Body of pancreas (tissue), 4 donors: ENCODE results near the gene MFSD12. TPM values are rescaled to one million over a fixed set of nuclear protein-coding genes. Genes with fewer than 3 reads are reported as not detected.
A peak's percentile ranks its signal among the peaks of the same experiment; 100 is the strongest.

ENCODE experiments used
- ATAC-seq: fragments of 150-250 bp; one replicate; pipeline ENCODE4 v1.9.1; 2016
- DNase-seq, 4 donors: peaks; one replicate each; pipeline ENCODE4 v3.0.0-alpha.2; 2019
- H3K27ac ChIP-seq, 4 donors: fragments of 200-600 bp; sonication (generic); 1 replicate in 3 of 4; 2 replicates in 1 of 4; pipeline versions ENCODE4 v1.5.1 to v1.6.1; 2016 to 2019; ENCODE audit warnings: mild to moderate bottlenecking in 1 of 4, mixed read lengths in 1 of 4, moderate library complexity in 1 of 4
- H3K27me3 ChIP-seq, 2 donors: fragments of 200-600 bp; sonication (generic); one replicate each; pipeline ENCODE4 v1.6.0; 2016; ENCODE audit warnings: mild to moderate bottlenecking in 1 of 2
- H3K36me3 ChIP-seq, 2 donors: fragments of 200-600 bp; sonication (generic); replicated peaks in 1 of 2; 2 replicates each; pipeline ENCODE4 v1.5.1; 2016; ENCODE audit warnings: low read depth in 2 of 2; ENCODE audit not compliant: insufficient read depth in 1 of 2
- H3K4me1 ChIP-seq: fragments of 200-600 bp; sonication (generic); one replicate; pipeline ENCODE4 v1.6.0; 2016
- H3K4me3 ChIP-seq, 2 donors: fragments of 200-600 bp; sonication (generic); 1 replicate in 1 of 2; 2 replicates in 1 of 2; pipeline ENCODE4 v1.5.1; 2016 to 2019
- H3K9me3 ChIP-seq, 3 donors: fragments of 200-600 bp; sonication (generic); 1 replicate in 2 of 3; 2 replicates in 1 of 3; pipeline ENCODE4 v1.5.1; 2016
- POLR2A ChIP-seq, 3 donors: fragments of 450-650 bp; IDR thresholded peaks; one replicate each; pipeline ENCODE4 v1.6.1; 2016; ENCODE audit warnings: antibody characterized with exemption in 3 of 3, mild to moderate bottlenecking in 2 of 3
- WGBS, 2 donors: methylation state at CpG; one replicate each; pipeline ENCODE4 v1.1.5; 2017; 5-methylcytosine and 5-hydroxymethylcytosine counted together
- intact Hi-C: fragments of 100-400 bp; cut with DNase I; formaldehyde crosslinking; loops from one replicate; pipeline ENCODE4 v1.15.1; 2023
- total RNA-seq, 2 donors: library from RNA; depleted of rRNA; stranded (reverse); fragments of >200 nt; gene quantifications; one replicate each; pipeline ENCODE4 v1.1.0, GENCODE V29; 2016
- TF ChIP-seq, protein P1 (sequence below), 7 experiments: fragments of 450-650 bp in 4 of 7; fragments of 200-600 bp in 3 of 7; sonication (generic) in 3 of 7; IDR thresholded peaks; one replicate each; pipeline ENCODE4 v1.5.1; 2016 to 2019; ENCODE audit warnings: antibody characterized with exemption in 7 of 7

MFSD12 gene
- total RNA-seq, 2 donors from 2014 or later = 64.3 to 78.8 TPM

DNA sequence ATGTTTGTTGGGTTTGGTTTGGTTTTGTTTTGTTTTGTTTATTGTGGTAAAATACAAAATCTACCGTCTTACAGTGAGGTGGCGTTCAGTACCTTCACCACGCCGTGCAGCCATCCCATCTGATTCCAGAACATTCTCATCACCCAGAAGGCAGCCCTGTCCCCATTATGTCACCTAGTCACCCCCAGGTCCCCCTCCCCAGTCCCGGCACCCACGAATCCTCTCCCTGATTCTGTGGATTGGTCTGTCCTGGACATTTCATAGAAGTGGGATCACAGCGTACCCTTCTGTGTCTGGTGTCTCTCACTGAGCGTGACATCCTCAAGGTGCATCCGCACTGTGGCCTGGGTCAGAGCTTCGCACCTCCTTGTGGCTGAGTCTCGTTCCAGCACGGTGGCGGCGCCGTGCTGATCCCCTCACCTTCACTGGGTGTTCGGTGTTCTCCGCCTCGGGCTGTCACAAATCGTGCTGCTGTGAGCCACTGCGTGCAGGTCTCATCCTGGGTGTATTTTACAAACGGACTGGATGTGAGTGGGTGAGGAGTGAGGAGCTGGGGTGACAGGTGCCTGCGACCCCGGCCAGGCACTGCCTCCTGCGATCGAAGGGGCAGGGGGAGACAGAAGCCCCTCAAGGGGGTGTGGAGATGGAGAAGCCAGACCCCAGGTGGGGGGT lies 19.0 kb downstream of the MFSD12 start:
- DNase-seq (no peak), ATAC-seq (no peak)
- Histone ChIP-seq H3K27me3 (no peaks in the 10 kb centered on the region), H3K27ac (no peak overlapping the region), H3K36me3 (peaks cover 0 to 13% of the 10 kb centered on the region in 2 donors), H3K4me1 (no peaks in the 10 kb centered on the region), H3K4me3 (no peak overlapping the region), H3K9me3 (no peaks in the 10 kb centered on the region)
- 75 to 79% methylated on average over 17 of the region's 25 CpGs for WGBS, 2 donors
- intact Hi-C loops = no loop called here
- no peak for TF ChIP-seq POLR2A (IDR thresholded peaks at IDR 0.05)
- TF ChIP-seq, protein P1, sequence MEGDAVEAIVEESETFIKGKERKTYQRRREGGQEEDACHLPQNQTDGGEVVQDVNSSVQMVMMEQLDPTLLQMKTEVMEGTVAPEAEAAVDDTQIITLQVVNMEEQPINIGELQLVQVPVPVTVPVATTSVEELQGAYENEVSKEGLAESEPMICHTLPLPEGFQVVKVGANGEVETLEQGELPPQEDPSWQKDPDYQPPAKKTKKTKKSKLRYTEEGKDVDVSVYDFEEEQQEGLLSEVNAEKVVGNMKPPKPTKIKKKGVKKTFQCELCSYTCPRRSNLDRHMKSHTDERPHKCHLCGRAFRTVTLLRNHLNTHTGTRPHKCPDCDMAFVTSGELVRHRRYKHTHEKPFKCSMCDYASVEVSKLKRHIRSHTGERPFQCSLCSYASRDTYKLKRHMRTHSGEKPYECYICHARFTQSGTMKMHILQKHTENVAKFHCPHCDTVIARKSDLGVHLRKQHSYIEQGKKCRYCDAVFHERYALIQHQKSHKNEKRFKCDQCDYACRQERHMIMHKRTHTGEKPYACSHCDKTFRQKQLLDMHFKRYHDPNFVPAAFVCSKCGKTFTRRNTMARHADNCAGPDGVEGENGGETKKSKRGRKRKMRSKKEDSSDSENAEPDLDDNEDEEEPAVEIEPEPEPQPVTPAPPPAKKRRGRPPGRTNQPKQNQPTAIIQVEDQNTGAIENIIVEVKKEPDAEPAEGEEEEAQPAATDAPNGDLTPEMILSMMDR (IDR thresholded peaks at IDR 0.05) = no peak

DNA sequence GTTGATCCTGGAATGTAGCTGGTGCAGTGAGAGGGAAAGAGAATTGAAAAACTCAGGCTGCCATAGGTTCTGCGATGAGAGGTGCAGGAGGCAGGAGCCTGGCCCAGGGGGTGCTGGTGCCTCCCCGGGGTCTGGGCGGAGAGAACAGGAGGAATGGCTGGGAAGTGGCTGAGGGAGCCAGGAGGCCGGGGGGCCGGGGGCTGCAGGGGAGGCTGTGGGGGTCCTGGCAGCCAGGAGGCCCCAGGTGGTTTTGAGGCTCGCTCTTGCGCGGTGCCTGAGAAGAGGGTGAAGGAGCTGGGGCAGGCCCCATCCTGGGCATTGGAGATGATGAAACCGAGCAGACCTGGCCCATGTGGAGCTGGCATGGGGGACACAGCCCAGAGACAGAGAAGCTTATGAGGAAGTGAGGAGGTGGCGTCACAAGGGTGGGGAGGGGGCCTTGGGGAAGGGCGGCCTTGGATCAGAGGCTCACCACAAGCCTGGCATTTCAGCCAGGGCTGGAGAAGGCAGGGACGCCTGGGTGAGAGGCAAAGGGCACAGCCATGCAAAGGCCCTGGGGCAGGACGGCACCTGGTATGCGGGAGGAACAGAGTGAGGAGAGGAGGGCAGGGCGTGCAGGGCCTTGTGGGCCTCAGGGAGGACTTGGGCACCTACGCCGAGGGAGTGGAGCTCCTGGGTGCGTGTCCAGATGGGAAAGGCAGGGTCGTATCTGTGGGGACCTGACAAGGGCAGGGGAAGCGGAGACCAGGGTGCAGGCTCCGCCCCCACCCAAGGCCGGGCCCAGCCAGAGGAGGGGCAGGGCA lies 19.7 kb downstream of the MFSD12 start:
- 80 to 86% methylated on average over 20 to 21 of the region's 22 CpGs for WGBS, 2 donors
- H3K9me3 ChIP-seq = no peaks in the 10 kb centered on the region
- no peak overlapping the region for H3K4me3 ChIP-seq
- TF ChIP-seq, protein P1 (IDR thresholded peaks at IDR 0.05) = no peak
- peak in 1 of 3 donors; percentile 14 for TF ChIP-seq POLR2A (IDR thresholded peaks at IDR 0.05)
- DNase-seq = no peak
- H3K4me1 ChIP-seq = no peaks in the 10 kb centered on the region
- intact Hi-C loops = no loop called here
- peaks cover 0 to 13% of the 10 kb centered on the region in 2 donors for H3K36me3 ChIP-seq
- no peaks in the 10 kb centered on the region for H3K27me3 ChIP-seq
- ATAC-seq = no peak
- no peak overlapping the region for H3K27ac ChIP-seq

DNA sequence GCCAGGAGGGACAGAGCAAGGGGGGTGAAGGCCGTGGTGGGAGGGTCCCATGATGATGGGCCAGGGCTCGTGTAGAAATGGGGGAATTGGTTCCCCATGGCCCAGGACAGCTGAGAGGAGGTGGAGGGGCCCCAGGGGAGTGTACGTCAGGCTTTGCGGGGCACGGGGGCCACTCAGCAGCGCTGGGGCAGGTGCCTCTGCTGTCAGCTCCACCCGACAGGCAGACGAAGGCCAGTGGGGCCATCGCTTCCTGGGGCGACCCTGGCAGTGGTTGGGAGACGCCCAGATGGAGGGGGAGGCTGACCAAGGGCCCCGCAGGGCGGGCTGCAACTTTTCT lies 20.3 kb downstream of the MFSD12 start:
- WGBS, 2 donors = 76 to 94% methylated on average over 3 to 13 of the region's 13 CpGs
- Histone ChIP-seq H3K27ac (no peak overlapping the region), H3K4me3 (no peak overlapping the region), H3K36me3 (peaks cover 0 to 15% of the 10 kb centered on the region in 2 donors), H3K4me1 (no peaks in the 10 kb centered on the region), H3K9me3 (no peaks in the 10 kb centered on the region), H3K27me3 (no peaks in the 10 kb centered on the region)
- no peak for TF ChIP-seq POLR2A (IDR thresholded peaks at IDR 0.05)
- TF ChIP-seq, protein P1 (IDR thresholded peaks at IDR 0.05) = no peak
- no peak for ATAC-seq
- intact Hi-C loops = no loop called here
- no peak for DNase-seq

DNA sequence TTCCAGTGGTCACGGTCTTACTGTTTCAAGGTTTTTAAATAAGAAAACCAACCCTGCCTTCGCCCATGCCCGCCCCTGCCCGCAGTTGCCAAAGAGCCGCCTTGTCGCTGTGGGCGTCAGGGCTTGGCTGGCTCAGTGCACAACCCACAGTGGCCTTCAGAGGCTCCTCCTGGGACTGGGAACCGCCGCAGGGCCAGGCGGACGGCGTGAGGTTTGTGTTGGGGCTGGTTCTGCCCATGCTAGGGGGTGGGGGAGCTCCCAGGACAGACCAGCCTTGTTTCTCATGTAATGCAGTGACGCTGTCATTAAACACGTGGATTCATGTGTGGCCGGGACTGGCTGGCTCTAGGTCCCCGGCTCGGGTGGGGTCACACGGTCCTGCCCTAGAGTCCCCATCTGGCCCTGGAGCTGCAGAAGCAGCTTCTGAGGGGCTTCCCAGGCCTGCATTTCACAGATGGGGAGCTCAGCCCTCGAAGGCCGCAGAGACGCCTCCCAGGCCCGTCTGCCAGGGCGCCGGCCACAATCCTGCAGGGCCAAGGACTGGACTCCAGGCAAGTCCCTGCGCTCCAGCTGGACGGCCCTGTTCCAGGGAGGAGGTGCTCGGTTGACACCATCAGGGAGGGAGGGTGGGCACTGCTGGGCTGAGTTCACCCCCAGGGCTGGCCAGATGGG lies 20.8 kb downstream of the MFSD12 start:
- ATAC-seq (peak; percentile 10), DNase-seq (no peak)
- no peaks in the 10 kb centered on the region for H3K4me1 ChIP-seq
- no peaks in the 10 kb centered on the region for H3K9me3 ChIP-seq
- TF ChIP-seq, protein P1 (IDR thresholded peaks at IDR 0.05) = no peak
- TF ChIP-seq POLR2A (IDR thresholded peaks at IDR 0.05) = no peak
- H3K27me3 ChIP-seq = no peaks in the 10 kb centered on the region
- H3K27ac ChIP-seq = no peak overlapping the region
- intact Hi-C loops = no loop called here
- peaks cover 0 to 17% of the 10 kb centered on the region in 2 donors for H3K36me3 ChIP-seq
- 73 to 76% methylated on average over 9 to 27 of the region's 27 CpGs for WGBS, 2 donors
- H3K4me3 ChIP-seq = no peak overlapping the region
